Measurements from ENCODE around the gene RPS6KC1. TPM values are rescaled to one million over a fixed set of nuclear protein-coding genes. Genes with fewer than 3 reads are reported as not detected.
A peak's percentile ranks its signal among the peaks of the same experiment; 100 is the strongest.

RPS6KC1 gene
- total RNA-seq, 1 donor from 2014 or later: 25.6 TPM

DNA sequence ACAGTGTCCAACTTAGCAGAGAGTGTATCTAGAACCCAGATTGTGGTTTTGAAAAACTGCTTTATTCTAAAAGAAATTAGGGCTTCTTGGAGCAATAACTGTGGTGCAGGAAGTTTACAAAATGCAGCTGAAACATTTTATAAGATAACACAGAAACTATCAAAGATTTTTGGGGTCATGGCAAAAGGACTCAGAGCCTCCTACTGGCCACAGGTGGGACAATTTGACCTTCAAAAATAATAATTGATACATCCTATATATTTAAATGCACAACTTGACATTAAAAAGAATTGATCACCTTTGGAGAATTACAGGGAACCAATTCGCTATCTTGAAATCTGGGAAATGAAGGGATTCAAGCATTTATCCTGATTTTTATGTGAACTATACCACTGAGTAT, 235.2 kb downstream of the RPS6KC1 start:
- Histone ChIP-seq H3K9ac (ENCODE audit: low read length) (no peak overlapping the region), H3K9me3 (ENCODE audit: insufficient read depth, low read depth, low read length) (no peaks in the 10 kb centered on the region), H3K27ac (ENCODE audit: low read depth, low read length) (no peak overlapping the region), H3K4me1 (ENCODE audit: insufficient read depth, low read length) (peaks cover 3% of the 10 kb centered on the region), H3K4me3 (ENCODE audit: insufficient read depth, low read depth, low read length) (no peak overlapping the region), H3K79me2 (ENCODE audit: insufficient read depth, low read length) (no peaks in the 10 kb centered on the region), H3K4me2 (ENCODE audit: low read length) (no peak overlapping the region), H2AFZ (ENCODE audit: low read depth, low read length) (no peak overlapping the region), H4K20me1 (ENCODE audit: insufficient read depth, low read length) (no peaks in the 10 kb centered on the region), H3K36me3 (ENCODE audit: insufficient read depth, low read length) (no peaks in the 10 kb centered on the region), H3K27me3 (ENCODE audit: insufficient read depth, low read length) (no peaks in the 10 kb centered on the region)
- Mint-ChIP-seq H3K9me3 (ENCODE audit: unreplicated experiment) (peaks cover under 1% of the 10 kb centered on the region), H3K27ac (ENCODE audit: unreplicated experiment) (no peak overlapping the region), H3K4me3 (ENCODE audit: unreplicated experiment) (no peak overlapping the region), H3K36me3 (ENCODE audit: low read depth, unreplicated experiment) (peaks cover 10% of the 10 kb centered on the region), H3K4me1 (ENCODE audit: low read depth, unreplicated experiment) (peaks cover 3% of the 10 kb centered on the region), H3K27me3 (ENCODE audit: low read depth, unreplicated experiment) (no peaks in the 10 kb centered on the region)
- DNase-seq (ENCODE audit: low read depth) (no peak), FAIRE-seq (no peak)
- TF ChIP-seq EZH2 (IDR thresholded peaks at IDR 0.05; ENCODE audit: insufficient read depth, low read length): no peak
- TF ChIP-seq, protein P1, sequence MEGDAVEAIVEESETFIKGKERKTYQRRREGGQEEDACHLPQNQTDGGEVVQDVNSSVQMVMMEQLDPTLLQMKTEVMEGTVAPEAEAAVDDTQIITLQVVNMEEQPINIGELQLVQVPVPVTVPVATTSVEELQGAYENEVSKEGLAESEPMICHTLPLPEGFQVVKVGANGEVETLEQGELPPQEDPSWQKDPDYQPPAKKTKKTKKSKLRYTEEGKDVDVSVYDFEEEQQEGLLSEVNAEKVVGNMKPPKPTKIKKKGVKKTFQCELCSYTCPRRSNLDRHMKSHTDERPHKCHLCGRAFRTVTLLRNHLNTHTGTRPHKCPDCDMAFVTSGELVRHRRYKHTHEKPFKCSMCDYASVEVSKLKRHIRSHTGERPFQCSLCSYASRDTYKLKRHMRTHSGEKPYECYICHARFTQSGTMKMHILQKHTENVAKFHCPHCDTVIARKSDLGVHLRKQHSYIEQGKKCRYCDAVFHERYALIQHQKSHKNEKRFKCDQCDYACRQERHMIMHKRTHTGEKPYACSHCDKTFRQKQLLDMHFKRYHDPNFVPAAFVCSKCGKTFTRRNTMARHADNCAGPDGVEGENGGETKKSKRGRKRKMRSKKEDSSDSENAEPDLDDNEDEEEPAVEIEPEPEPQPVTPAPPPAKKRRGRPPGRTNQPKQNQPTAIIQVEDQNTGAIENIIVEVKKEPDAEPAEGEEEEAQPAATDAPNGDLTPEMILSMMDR (IDR thresholded peaks at IDR 0.05; ENCODE audit: insufficient read depth, low read depth, low read length): peak; percentile 18

DNA sequence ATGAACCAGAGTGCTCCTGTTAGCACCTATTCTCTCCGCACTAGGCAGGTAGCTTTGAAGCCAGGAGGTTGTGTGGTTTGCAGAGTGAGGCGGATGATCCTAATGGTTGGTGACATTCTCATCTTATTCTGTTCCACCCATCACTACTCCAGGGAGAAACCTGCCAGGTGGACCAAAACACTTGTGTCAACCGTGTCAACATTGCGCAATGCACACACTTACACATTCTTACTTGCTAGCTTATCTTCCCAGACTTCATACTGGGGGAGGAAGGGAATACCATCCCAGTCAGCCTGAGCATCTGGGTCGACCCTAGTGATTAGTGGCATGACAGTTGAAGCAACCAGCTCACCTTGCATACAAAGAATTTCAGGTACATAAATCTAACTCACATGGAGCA, 236.9 kb downstream of the RPS6KC1 start:
- H3K36me3 Mint-ChIP-seq (ENCODE audit: low read depth, unreplicated experiment): peaks cover 9% of the 10 kb centered on the region
- H4K20me1 ChIP-seq (ENCODE audit: insufficient read depth, low read length): no peaks in the 10 kb centered on the region
- H3K4me1 Mint-ChIP-seq (ENCODE audit: low read depth, unreplicated experiment): peaks cover 5% of the 10 kb centered on the region
- TF ChIP-seq, protein P1 (IDR thresholded peaks at IDR 0.05; ENCODE audit: insufficient read depth, low read depth, low read length): no peak
- no peak for TF ChIP-seq EZH2 (IDR thresholded peaks at IDR 0.05; ENCODE audit: insufficient read depth, low read length)
- H3K79me2 ChIP-seq (ENCODE audit: insufficient read depth, low read length): no peaks in the 10 kb centered on the region
- no peak overlapping the region for H3K27ac ChIP-seq (ENCODE audit: low read depth, low read length)
- no peak overlapping the region for H3K9ac ChIP-seq (ENCODE audit: low read length)
- no peaks in the 10 kb centered on the region for H3K27me3 Mint-ChIP-seq (ENCODE audit: low read depth, unreplicated experiment)
- H2AFZ ChIP-seq (ENCODE audit: low read depth, low read length): no peak overlapping the region
- no peak for FAIRE-seq
- no peaks in the 10 kb centered on the region for H3K27me3 ChIP-seq (ENCODE audit: insufficient read depth, low read length)
- no peak overlapping the region for H3K27ac Mint-ChIP-seq (ENCODE audit: unreplicated experiment)
- H3K4me3 ChIP-seq (ENCODE audit: insufficient read depth, low read depth, low read length): no peak overlapping the region
- no peak overlapping the region for H3K4me2 ChIP-seq (ENCODE audit: low read length)
- peaks cover 3% of the 10 kb centered on the region for H3K4me1 ChIP-seq (ENCODE audit: insufficient read depth, low read length)
- H3K9me3 ChIP-seq (ENCODE audit: insufficient read depth, low read depth, low read length): no peaks in the 10 kb centered on the region
- no peak overlapping the region for H3K4me3 Mint-ChIP-seq (ENCODE audit: unreplicated experiment)
- no peaks in the 10 kb centered on the region for H3K36me3 ChIP-seq (ENCODE audit: insufficient read depth, low read length)
- DNase-seq (ENCODE audit: low read depth): no peak
- H3K9me3 Mint-ChIP-seq (ENCODE audit: unreplicated experiment): peaks cover 3% of the 10 kb centered on the region

DNA sequence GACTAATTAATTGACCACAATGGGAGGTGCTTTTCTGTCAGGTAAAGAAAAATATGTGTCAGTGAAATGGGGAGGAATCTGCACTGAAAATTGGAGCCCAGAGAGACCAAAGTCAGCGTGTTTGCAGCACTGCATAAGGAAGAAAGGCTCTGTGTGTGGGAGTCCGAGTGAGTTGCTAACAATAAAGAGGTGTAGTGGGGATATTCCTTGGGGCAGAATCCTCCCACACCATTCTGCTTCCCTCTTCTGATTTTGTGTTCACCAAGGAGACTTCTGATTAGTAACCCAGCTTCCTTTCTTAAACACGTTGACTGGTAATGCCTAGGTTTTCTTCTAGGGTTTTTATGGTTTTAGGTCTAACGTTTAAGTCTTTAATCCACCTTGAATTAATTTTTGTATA, 240.5 kb downstream of the RPS6KC1 start:
- Histone ChIP-seq H3K27ac (ENCODE audit: low read depth, low read length) (no peak overlapping the region), H3K4me3 (ENCODE audit: insufficient read depth, low read depth, low read length) (no peak overlapping the region), H3K79me2 (ENCODE audit: insufficient read depth, low read length) (no peaks in the 10 kb centered on the region), H3K4me1 (ENCODE audit: insufficient read depth, low read length) (no peaks in the 10 kb centered on the region), H3K27me3 (ENCODE audit: insufficient read depth, low read length) (no peaks in the 10 kb centered on the region), H3K9ac (ENCODE audit: low read length) (no peak overlapping the region), H2AFZ (ENCODE audit: low read depth, low read length) (no peak overlapping the region), H3K36me3 (ENCODE audit: insufficient read depth, low read length) (no peaks in the 10 kb centered on the region), H4K20me1 (ENCODE audit: insufficient read depth, low read length) (no peaks in the 10 kb centered on the region), H3K9me3 (ENCODE audit: insufficient read depth, low read depth, low read length) (no peaks in the 10 kb centered on the region), H3K4me2 (ENCODE audit: low read length) (no peak overlapping the region)
- Mint-ChIP-seq H3K4me1 (ENCODE audit: low read depth, unreplicated experiment) (peaks cover 2% of the 10 kb centered on the region), H3K36me3 (ENCODE audit: low read depth, unreplicated experiment) (peaks cover 7% of the 10 kb centered on the region), H3K4me3 (ENCODE audit: unreplicated experiment) (no peak overlapping the region), H3K9me3 (ENCODE audit: unreplicated experiment) (peaks cover 12% of the 10 kb centered on the region), H3K27me3 (ENCODE audit: low read depth, unreplicated experiment) (no peaks in the 10 kb centered on the region), H3K27ac (ENCODE audit: unreplicated experiment) (no peak overlapping the region)
- DNase-seq (ENCODE audit: low read depth) (no peak), FAIRE-seq (no peak)
- TF ChIP-seq EZH2 (IDR thresholded peaks at IDR 0.05; ENCODE audit: insufficient read depth, low read length): no peak
- TF ChIP-seq, protein P1 (IDR thresholded peaks at IDR 0.05; ENCODE audit: insufficient read depth, low read depth, low read length): no peak

Measured in astrocyte (in vitro differentiated cells and primary cell).